DMS153 (cell line): ENCODE results near the gene TEX29.

Source experiments
- DNase-seq: peaks from one replicate; lab custom pipeline; 2025; lab: John Stamatoyannopoulos, UW

The TEX29 gene

GRCh38 chr13:111341886-111342285, 21.4 kb downstream of the TEX29 start:
- no peak for DNase-seq

DNA sequence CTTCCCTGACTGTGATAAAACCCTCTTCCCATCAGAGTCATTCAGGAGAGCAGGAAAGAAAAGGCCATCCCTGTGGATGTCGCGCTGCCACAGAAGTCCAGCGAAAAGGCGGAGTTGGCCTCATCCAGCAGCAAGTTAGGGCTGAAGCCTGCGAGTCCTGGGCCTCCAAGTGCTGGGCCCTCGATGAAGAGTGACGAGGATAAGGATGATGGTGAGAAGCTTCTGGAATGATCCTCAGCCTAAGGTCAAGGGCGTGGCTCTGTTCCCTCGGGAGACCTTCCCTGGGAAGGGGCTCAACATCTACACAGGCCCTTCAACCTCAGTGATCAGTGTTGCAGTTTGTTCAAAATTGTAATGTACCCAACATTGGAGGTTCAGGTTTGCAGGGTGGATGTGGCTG, 22.3 kb downstream of the TEX29 start:
- DNase-seq: no peak

- DNase-seq: no peak
Measured at GRCh38 chr13:111343186-111343805, 22.9 kb downstream of the TEX29 start.

DNA sequence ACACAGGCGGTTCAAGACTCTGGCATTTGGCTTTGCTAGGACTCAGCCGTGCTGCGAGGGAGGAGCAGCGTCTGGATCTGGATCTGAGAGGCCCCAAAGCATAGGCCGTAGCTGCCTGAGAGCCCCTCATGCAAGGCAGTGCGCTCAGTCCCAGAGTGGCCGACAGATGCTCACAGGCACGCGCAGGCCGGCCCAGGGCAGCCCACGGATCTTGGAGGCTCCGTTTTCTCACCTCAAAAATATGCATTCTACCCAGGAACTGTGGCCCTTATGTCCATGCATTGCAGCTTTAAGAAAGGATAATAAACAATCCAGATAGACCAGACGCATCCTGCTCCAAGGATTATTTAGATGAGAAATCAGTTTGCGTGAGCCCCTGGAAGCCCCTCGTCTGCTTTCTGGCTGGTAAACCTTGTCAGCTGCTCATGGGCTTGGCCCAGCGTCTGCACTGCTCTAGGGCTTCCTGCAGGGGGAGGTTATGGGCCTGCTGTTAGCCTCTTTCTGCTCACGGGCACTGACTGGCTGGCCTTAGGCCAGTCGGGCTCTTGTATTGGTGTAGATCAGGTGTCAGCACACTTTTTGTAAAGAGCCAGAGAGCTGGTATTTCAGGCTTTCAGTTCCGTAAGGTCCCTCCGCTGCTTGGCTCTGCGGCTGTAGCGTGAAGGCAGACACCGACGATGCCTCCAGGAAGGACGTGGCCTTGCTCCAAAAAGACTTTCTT, 24.2 kb downstream of the TEX29 start:
- DNase-seq: peak; percentile 73

DNA sequence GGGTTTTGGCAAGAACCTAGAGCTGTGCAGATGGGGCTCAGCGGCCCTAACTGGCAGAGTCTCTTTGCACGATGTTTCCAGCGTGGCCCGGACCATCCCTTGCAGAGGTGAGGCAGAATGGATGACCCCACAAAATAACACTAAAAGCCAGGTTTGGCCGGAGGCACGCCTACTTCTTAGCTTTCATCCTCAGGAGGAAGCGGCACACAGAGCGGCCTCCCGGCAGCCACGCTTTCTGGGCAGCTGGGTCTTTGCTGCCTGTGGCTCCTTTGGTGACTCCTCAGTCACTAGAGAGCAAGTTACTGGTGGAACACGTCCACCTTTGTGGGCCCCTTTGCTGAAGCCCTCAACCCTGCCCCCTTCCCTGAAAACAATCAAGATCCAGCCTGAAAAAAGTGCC, 25.2 kb downstream of the TEX29 start:
- DNase-seq: no peak

GRCh38 chr13:111346101-111346680, 25.7 kb downstream of the TEX29 start:
- no peak for DNase-seq

DNA sequence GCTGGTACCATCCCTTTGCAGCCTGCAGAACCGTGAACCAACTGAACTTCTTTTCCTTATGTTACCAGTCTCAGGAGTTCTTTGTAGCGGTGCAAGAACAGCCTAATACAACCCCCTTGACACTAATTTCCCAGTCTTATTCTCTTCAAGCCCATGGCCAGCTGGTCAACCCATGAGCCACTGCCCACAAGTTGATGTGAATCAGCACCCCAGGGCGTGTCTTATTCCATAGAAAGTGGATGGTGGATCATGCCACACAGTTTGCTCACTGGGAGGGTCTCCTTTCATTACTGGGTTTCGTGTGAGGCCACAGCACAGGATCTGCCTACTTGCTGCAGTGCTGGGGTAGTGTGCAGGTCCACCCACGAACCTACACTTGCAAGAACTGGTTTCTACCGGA, 27.0 kb downstream of the TEX29 start:
- no peak for DNase-seq

DNA sequence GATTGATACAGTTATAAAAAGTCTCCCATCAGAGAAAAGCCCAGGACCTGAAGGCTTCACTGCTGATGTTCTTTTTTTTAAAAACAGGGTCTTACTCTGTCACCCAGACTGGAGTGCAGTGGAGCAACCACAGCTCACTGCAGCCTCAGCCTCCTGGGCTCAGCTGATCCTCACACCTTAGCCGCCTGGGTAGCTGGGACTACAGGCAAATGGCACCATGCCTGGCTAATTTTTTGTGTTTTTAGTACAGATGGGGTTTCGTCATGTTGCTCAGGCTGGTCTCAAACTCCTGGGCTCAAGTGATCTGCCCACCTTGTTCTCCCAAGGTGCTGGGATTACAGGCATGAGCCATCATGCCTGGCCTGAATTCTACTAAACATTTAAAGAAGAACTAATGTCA, 33.1 kb downstream of the TEX29 start:
- no peak for DNase-seq

DNA sequence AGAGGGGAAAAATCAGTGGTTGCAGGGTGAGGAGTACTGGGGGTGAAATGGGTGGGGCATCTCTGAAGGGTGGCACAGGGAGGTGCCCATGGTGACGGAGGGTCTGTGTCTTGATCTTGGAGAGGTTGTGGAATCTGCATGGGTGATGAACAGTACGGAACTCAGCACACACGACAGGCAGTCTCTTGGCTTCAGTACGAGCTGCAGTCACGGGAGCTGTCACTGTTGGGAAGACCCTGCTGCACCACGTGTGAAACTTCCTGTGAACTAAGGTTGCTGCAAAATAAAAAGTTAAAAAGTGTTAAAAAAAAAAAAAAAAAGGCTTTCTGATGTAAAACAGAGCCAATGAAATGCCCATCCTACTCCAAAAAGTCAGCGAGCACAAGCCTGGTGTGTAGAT, 34.3 kb downstream of the TEX29 start:
- DNase-seq: no peak

DNA sequence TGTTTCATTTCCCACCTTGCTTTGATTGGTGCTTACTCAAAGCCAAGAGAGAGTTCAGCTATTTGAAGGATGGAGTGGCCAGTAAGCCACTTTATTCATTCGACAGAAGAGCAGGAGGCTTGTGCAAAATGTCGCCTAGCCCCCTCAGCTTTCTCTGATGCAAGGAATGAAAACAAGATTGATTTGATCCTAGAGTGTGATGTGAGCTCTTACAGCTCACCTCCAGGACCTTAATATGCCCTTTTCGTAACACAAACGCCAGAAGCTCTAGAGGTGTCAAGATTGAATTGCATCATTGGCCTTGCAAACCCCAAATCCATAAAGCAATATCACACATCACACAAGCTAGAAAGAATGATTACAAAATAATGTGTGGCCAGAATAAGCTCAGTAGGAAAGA, 36.4 kb downstream of the TEX29 start:
- DNase-seq: no peak

GRCh38 chr13:111359237-111359915, 38.9 kb downstream of the TEX29 start:
- DNase-seq: no peak

- DNase-seq: no peak
Measured at GRCh38 chr13:111359930-111360329, 39.5 kb downstream of the TEX29 start.

GRCh38 chr13:111360452-111360851, 40.0 kb downstream of the TEX29 start:
- DNase-seq: no peak

DNA sequence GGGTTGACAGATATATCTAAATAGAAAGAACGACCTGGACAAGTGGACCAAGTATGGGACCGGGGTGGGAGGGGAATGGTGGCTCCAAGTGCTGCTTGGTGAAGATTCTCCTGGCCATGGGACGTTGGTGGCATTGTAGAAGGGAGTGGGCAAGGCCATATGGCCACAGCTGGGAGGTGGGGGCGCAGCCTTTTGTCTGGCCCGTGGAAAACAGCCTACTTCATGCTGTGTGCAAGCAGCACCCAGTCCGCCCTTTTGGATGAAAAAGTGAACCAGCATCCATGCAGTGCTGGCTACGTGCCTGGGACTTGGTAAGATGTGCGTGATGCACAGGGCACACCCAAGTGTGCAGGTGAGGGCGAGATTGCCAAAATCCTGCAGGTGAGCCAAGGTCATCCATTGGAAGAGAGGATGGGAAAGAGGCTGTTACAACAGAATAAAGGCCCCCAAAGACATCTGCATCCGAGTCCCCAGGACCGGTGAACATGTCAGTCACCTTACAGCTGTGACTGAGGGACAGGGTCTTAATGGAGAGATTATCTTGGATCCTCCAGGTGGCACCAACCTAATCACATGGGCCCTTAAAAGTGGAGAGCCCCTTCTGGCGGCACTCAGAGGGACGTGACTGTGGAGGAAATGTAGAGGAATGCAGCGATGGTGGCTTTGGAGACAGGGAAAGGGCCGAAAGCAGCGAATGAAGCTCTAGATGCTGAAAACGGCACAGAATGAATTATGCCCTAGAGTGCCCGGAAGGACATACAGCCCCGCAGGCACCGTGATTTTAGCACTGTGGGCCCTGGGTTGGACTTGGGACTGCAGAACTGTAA, 40.8 kb downstream of the TEX29 start:
- DNase-seq: no peak

DNA sequence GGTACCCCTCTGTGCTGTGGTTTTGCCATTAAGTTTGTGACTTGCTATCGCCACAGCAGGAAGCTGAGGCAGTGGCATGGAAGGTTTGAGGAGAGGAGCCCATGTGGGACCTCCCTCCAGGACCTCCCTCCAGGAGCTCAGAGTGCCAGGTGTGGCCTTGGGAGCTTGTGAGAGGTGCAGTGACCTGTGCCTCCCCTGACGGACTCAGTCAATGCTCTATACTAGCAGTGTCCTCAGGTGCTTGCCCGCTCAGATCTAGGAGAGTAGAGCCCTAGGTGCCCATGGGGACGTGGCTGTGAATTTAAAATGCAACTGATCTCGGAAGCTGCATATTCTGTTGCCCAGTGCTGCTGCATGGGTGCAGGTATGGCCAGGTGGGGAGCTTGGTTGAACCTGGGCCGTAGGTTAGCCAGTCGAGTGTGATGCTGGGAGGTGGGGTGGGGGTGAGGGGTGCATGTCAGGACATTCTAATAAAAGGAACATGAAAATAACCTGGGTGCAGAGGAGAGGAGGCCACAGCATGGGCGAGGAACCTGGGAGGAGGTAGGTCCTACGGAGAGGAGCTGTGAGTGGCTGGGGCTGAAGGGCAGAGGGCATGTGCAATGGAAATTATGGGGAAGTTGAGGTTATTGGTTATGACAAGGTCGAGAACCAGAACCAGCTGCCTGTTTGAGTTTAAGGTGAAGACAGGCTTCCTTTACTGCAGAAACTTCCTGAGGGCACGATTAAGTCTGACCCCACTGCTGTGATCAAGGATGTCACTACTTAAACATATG, 41.6 kb downstream of the TEX29 start:
- DNase-seq: no peak

GRCh38 chr13:111363121-111363520, 42.7 kb downstream of the TEX29 start:
- no peak for DNase-seq

- no peak for DNase-seq
Measured at GRCh38 chr13:111363591-111363990, 43.1 kb downstream of the TEX29 start.

DNA sequence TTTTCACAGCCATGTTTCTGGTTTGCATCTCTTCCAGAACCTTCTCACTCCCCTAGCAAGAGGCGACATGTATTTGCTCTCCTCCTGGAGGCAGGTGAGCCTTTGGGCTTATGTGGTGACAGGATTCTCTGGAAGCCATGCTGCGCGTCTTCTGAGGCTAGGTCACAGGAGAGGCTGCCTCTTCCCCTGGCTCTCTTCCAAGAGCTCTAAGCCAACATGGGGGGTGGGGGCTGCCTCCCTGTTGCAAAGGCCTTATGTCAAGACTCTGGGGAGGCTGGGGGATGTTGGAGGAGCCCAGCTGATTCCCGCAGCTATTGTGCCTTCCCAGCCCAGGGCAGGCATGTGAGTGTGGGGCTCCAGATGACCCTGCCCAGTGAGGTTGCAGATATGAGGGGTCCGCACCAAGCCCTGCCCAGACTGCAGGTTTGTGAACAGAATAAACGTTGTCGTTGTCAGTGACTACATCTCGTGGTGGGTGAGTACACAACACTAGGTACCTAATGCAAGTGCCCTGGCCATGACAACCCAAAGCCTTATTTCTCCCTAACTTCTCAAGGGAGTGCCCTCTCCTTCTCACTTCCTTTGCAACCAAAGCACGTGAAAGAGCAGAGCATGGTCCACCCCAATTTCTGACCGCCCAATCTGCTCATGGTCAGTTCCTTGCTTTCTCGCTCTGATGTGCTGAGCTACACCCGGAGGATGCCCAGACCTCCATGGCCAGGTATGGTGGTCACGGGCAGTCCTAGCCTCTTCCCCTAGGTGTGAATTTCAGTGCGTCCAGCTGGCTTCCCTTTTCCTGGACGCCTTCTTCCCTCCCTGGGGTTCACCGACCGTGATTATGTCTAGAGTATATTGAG, 44.9 kb downstream of the TEX29 start:
- no peak for DNase-seq

- no peak for DNase-seq
Measured at GRCh38 chr13:111367340-111367739, 46.9 kb downstream of the TEX29 start.

- no peak for DNase-seq
Measured at GRCh38 chr13:111368091-111368490, 47.6 kb downstream of the TEX29 start.
